G401.6 (cell line): ENCODE results near the gene ARHGEF26.

Experiments
- FAIRE-seq: peaks from 2 replicates; lab custom pipeline; 2012; peaks lifted over from hg19 to GRCh38; lab: Jason Lieb, UNC

ARHGEF26 gene

GRCh38 chr3:154254527-154254926 is 133.3 kb downstream of the ARHGEF26 start:
- FAIRE-seq: no peak

GRCh38 chr3:154273381-154273780 is 152.2 kb downstream of the ARHGEF26 start:
- no peak for FAIRE-seq

GRCh38 chr3:154274348-154274747 is 153.2 kb downstream of the ARHGEF26 start:
- no peak for FAIRE-seq

GRCh38 chr3:154275292-154275691 is 154.1 kb downstream of the ARHGEF26 start:
- no peak for FAIRE-seq

GRCh38 chr3:154275965-154276364 is 154.8 kb downstream of the ARHGEF26 start:
- no peak for FAIRE-seq

- FAIRE-seq: no peak
Observed at GRCh38 chr3:154280161-154280560, 159.0 kb downstream of the ARHGEF26 start.

- no peak for FAIRE-seq
Observed at GRCh38 chr3:154285221-154285620, 164.0 kb downstream of the ARHGEF26 start.

GRCh38 chr3:154290187-154290586 is 169.0 kb downstream of the ARHGEF26 start:
- FAIRE-seq: no peak

- no peak for FAIRE-seq
Observed at GRCh38 chr3:154294016-154294415, 172.8 kb downstream of the ARHGEF26 start.

GRCh38 chr3:154301561-154301960 is 180.4 kb downstream of the ARHGEF26 start:
- FAIRE-seq: no peak

GRCh38 chr3:154304116-154304786 is 183.1 kb downstream of the ARHGEF26 start:
- FAIRE-seq: no peak

GRCh38 chr3:154304936-154305335 is 183.7 kb downstream of the ARHGEF26 start:
- no peak for FAIRE-seq

- no peak for FAIRE-seq
Observed at GRCh38 chr3:154307363-154307762, 186.2 kb downstream of the ARHGEF26 start.
